Parathyroid adenoma (tissue), 2 donors: ENCODE measurements around the gene EXOSC2.

Source experiments
- H2AFZ ChIP-seq: fragments of 300-600 bp; sonication (generic); one replicate; pipeline ENCODE4 v1.7.0; 2017; ENCODE audit warnings: antibody characterized with exemption, mild to moderate bottlenecking
- H3K27ac ChIP-seq: fragments of 300-600 bp; sonication (generic); one replicate; pipeline ENCODE4 v1.7.0; 2017
- H3K27me3 ChIP-seq: fragments of 300-600 bp; sonication (generic); one replicate; pipeline ENCODE4 v1.7.0; 2017; ENCODE audit warnings: low read length; ENCODE audit not compliant: control insufficient read depth, insufficient read depth
- H3K36me3 ChIP-seq: fragments of 300-600 bp; sonication (generic); one replicate; pipeline ENCODE4 v1.7.0; 2017; ENCODE audit warnings: low read length; ENCODE audit not compliant: control insufficient read depth, insufficient read depth
- H3K4me1 ChIP-seq: fragments of 300-600 bp; sonication (generic); one replicate; pipeline ENCODE4 v1.7.0; 2017; ENCODE audit warnings: control low read depth
- H3K4me2 ChIP-seq: fragments of 300-600 bp; sonication (generic); one replicate; pipeline ENCODE4 v1.7.0; 2017; ENCODE audit warnings: low read length
- H3K4me3 ChIP-seq: fragments of 300-600 bp; sonication (generic); one replicate; pipeline ENCODE4 v1.7.0; 2017; ENCODE audit warnings: low read depth, low read length
- H3K79me2 ChIP-seq: fragments of 300-600 bp; sonication (generic); one replicate; pipeline ENCODE4 v1.7.0; 2017; ENCODE audit warnings: control low read depth
- H3K9ac ChIP-seq: fragments of 300-600 bp; sonication (generic); one replicate; pipeline ENCODE4 v1.7.0; 2017; ENCODE audit warnings: mild to moderate bottlenecking
- H3K9me3 ChIP-seq: fragments of 300-600 bp; sonication (generic); one replicate; pipeline ENCODE4 v1.7.0; 2017; ENCODE audit warnings: low read length; ENCODE audit not compliant: control insufficient read depth
- CTCF ChIP-seq: fragments of 300-600 bp; sonication (generic); IDR thresholded peaks from one replicate; pipeline ENCODE4 v1.7.0; 2017; ENCODE audit warnings: antibody characterized with exemption, mild to moderate bottlenecking
- donor health status: primary hyperparathyroidism.

The EXOSC2 gene

GRCh38 chr9:130670644-130671043, 22.9 kb upstream of the EXOSC2 start:
- no peaks in the 10 kb centered on the region for H3K9me3 ChIP-seq
- no peak overlapping the region for H3K27ac ChIP-seq
- H3K4me2 ChIP-seq: no peak overlapping the region
- H3K9ac ChIP-seq: no peak overlapping the region
- H3K36me3 ChIP-seq: no peaks in the 10 kb centered on the region
- H2AFZ ChIP-seq: no peak overlapping the region
- H3K4me1 ChIP-seq: no peaks in the 10 kb centered on the region
- no peak for TF ChIP-seq CTCF
- no peak overlapping the region for H3K4me3 ChIP-seq
- H3K27me3 ChIP-seq: no peaks in the 10 kb centered on the region
- no peaks in the 10 kb centered on the region for H3K79me2 ChIP-seq

- no peaks in the 10 kb centered on the region for H3K4me1 ChIP-seq
- no peak overlapping the region for H3K27ac ChIP-seq
- H3K9ac ChIP-seq: no peak overlapping the region
- no peak overlapping the region for H3K4me3 ChIP-seq
- H3K27me3 ChIP-seq: no peaks in the 10 kb centered on the region
- H3K4me2 ChIP-seq: no peak overlapping the region
- no peaks in the 10 kb centered on the region for H3K9me3 ChIP-seq
- no peak overlapping the region for H2AFZ ChIP-seq
- TF ChIP-seq CTCF: no peak
- H3K36me3 ChIP-seq: no peaks in the 10 kb centered on the region
- H3K79me2 ChIP-seq: no peaks in the 10 kb centered on the region
These were observed 21.1 kb upstream of the EXOSC2 start for GRCh38 chr9:130672466-130672865.

- Histone ChIP-seq H3K79me2 (no peaks in the 10 kb centered on the region), H3K4me2 (no peak overlapping the region), H3K4me3 (no peak overlapping the region), H3K4me1 (no peaks in the 10 kb centered on the region), H3K27ac (no peak overlapping the region), H3K27me3 (no peaks in the 10 kb centered on the region), H3K9me3 (no peaks in the 10 kb centered on the region), H3K9ac (no peak overlapping the region), H3K36me3 (no peaks in the 10 kb centered on the region), H2AFZ (no peak overlapping the region)
- no peak for TF ChIP-seq CTCF
These were observed 20.5 kb upstream of the EXOSC2 start for GRCh38 chr9:130672933-130673615.

GRCh38 chr9:130675396-130675795, 18.2 kb upstream of the EXOSC2 start:
- TF ChIP-seq CTCF: no peak
- Histone ChIP-seq H3K27me3 (no peaks in the 10 kb centered on the region), H2AFZ (no peak overlapping the region)

GRCh38 chr9:130677252-130677651, 16.3 kb upstream of the EXOSC2 start:
- no peak overlapping the region for H2AFZ ChIP-seq
- no peak for TF ChIP-seq CTCF
- no peak overlapping the region for H3K4me2 ChIP-seq
- H3K4me1 ChIP-seq: no peaks in the 10 kb centered on the region
- H3K27ac ChIP-seq: no peak overlapping the region
- H3K36me3 ChIP-seq: no peaks in the 10 kb centered on the region
- no peaks in the 10 kb centered on the region for H3K79me2 ChIP-seq
- no peaks in the 10 kb centered on the region for H3K27me3 ChIP-seq
- H3K4me3 ChIP-seq: no peak overlapping the region
- no peaks in the 10 kb centered on the region for H3K9me3 ChIP-seq
- no peak overlapping the region for H3K9ac ChIP-seq

More at GRCh38 chr9:130675396-130675795, 18.2 kb upstream of the EXOSC2 start:
- H3K9me3 ChIP-seq: no peaks in the 10 kb centered on the region
- H3K4me1 ChIP-seq: no peaks in the 10 kb centered on the region
- no peaks in the 10 kb centered on the region for H3K36me3 ChIP-seq
- H3K79me2 ChIP-seq: no peaks in the 10 kb centered on the region
- H3K27ac ChIP-seq: no peak overlapping the region
- H3K9ac ChIP-seq: no peak overlapping the region
- no peak overlapping the region for H3K4me3 ChIP-seq
- H3K4me2 ChIP-seq: no peak overlapping the region
